ENCODE results near the gene RNU1-3. TPM values are rescaled to one million over a fixed set of nuclear protein-coding genes. Genes with fewer than 3 reads are reported as not detected.

Gene RNU1-3
- total RNA-seq, 4 donors from 2014 or later: under 0.01 TPM; not detected in 1

Small RNA genes lying within 50 kb of the gene (small RNA-seq; reads per million reads assigned to genes)
- 0 reads per million in 4 donors for gene RNU1-3

Other genes starting within 250 kb of the RNU1-3 start
- gene SPATA21, start 229.5 kb downstream of the RNU1-3 start, total RNA-seq: 1 to 10 TPM in 1 of 4 donors, under 1 TPM in 1, not detected in 2; 0.12 to 3.6 TPM
- 10 to 100 TPM; 31.4 to 43.2 (median 37.6) TPM for gene NECAP2, start 226.2 kb downstream of the RNU1-3 start, total RNA-seq
- under 1 TPM in 3 of 4 donors, not detected in 1; under 0.01 TPM for gene RNU1-1, start 152.7 kb downstream of the RNU1-3 start, total RNA-seq
- gene NBPF1, start 53.4 kb downstream of the RNU1-3 start, total RNA-seq: 10 to 100 TPM; 21.8 to 46.6 (median 30.7) TPM
- gene RNU1-4, start 73.6 kb upstream of the RNU1-3 start, total RNA-seq: under 1 TPM in 3 of 4 donors, not detected in 1; under 0.01 TPM
- gene RNU1-2, start 229.0 kb upstream of the RNU1-3 start, total RNA-seq: under 1 TPM in 3 of 4 donors, not detected in 1; under 0.01 TPM

Data from gastroesophageal sphincter (tissue), 4 donors.